Measurements from ENCODE around the gene NUP62. TPM values are rescaled to one million over a fixed set of nuclear protein-coding genes. Genes with fewer than 3 reads are reported as not detected.

The NUP62 gene
- total RNA-seq, 1 donor from 2014 or later, result 61.1 TPM

- DNase-seq (ENCODE audit: low read depth), result no peak
- TF ChIP-seq, protein P1, sequence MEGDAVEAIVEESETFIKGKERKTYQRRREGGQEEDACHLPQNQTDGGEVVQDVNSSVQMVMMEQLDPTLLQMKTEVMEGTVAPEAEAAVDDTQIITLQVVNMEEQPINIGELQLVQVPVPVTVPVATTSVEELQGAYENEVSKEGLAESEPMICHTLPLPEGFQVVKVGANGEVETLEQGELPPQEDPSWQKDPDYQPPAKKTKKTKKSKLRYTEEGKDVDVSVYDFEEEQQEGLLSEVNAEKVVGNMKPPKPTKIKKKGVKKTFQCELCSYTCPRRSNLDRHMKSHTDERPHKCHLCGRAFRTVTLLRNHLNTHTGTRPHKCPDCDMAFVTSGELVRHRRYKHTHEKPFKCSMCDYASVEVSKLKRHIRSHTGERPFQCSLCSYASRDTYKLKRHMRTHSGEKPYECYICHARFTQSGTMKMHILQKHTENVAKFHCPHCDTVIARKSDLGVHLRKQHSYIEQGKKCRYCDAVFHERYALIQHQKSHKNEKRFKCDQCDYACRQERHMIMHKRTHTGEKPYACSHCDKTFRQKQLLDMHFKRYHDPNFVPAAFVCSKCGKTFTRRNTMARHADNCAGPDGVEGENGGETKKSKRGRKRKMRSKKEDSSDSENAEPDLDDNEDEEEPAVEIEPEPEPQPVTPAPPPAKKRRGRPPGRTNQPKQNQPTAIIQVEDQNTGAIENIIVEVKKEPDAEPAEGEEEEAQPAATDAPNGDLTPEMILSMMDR (IDR thresholded peaks at IDR 0.05; ENCODE audit: insufficient read depth, low read length, poor library complexity, severe bottlenecking), result no peak
- no peak overlapping the region for H3K4me3 ChIP-seq (ENCODE audit: low read depth, low read length)
- peaks cover 9% of the 10 kb centered on the region for H3K36me3 ChIP-seq (ENCODE audit: control insufficient read depth, insufficient read depth, low read length)
- H3K27me3 ChIP-seq (ENCODE audit: control insufficient read depth, insufficient read depth, low read length), result no peaks in the 10 kb centered on the region
These were observed 49.0 kb downstream of the NUP62 start for GRCh38 chr19:49880162-49880869.

DNA sequence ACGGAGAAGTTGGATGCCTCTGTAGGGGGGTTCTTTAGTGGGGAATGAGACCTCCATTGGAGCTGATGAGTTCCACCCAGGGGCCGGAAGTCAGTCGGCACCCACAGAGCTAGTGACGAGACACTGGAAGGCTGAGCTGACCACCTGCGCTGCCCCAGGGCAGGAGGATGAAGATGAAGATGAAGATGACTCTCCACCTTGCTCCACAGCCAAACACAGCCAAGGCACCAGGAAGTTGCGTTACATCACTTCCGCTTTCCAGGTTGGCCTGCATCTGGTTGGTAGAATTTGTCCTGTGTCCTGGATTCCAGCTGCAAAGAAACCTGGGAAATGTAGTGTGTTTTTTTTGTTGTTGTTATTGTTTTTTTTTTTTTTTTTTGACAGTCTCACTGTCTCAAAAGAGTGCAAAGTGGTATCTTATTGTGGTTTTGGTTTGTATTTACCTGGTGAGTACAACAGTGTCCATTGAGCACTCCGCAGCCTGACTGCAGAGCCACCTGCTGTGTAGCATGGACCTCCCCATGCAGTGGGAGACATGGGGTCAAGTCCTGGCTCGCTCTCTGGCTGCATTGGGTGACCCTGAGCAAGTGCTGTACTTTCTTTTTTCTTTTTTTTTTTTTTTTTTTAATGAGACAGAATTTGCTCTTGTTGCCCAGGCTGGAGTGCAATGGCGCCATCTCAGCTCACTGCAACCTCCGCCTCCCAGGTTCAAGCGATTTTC, 49.9 kb downstream of the NUP62 start:
- TF ChIP-seq, protein P1 (IDR thresholded peaks at IDR 0.05; ENCODE audit: insufficient read depth, low read length, poor library complexity, severe bottlenecking), result no peak
- Histone ChIP-seq H3K27me3 (ENCODE audit: control insufficient read depth, insufficient read depth, low read length) (no peaks in the 10 kb centered on the region), H3K4me3 (ENCODE audit: low read depth, low read length) (no peak overlapping the region), H3K36me3 (ENCODE audit: control insufficient read depth, insufficient read depth, low read length) (peaks cover 9% of the 10 kb centered on the region)
- DNase-seq (ENCODE audit: low read depth), result no peak

GRCh38 chr19:49878744-49879070, 50.6 kb downstream of the NUP62 start:
- Histone ChIP-seq H3K27me3 (ENCODE audit: control insufficient read depth, insufficient read depth, low read length) (no peaks in the 10 kb centered on the region), H3K36me3 (ENCODE audit: control insufficient read depth, insufficient read depth, low read length) (peaks cover 7% of the 10 kb centered on the region), H3K4me3 (ENCODE audit: low read depth, low read length) (no peak overlapping the region)
- DNase-seq (ENCODE audit: low read depth), result no peak
- TF ChIP-seq, protein P1 (IDR thresholded peaks at IDR 0.05; ENCODE audit: insufficient read depth, low read length, poor library complexity, severe bottlenecking), result no peak

- peaks cover 6% of the 10 kb centered on the region for H3K36me3 ChIP-seq (ENCODE audit: control insufficient read depth, insufficient read depth, low read length)
- TF ChIP-seq, protein P1 (IDR thresholded peaks at IDR 0.05; ENCODE audit: insufficient read depth, low read length, poor library complexity, severe bottlenecking), result no peak
- H3K27me3 ChIP-seq (ENCODE audit: control insufficient read depth, insufficient read depth, low read length), result no peaks in the 10 kb centered on the region
- peak overlapping the region; percentile 81 for H3K4me3 ChIP-seq (ENCODE audit: low read depth, low read length)
- no peak for DNase-seq (ENCODE audit: low read depth)
These were observed 51.2 kb downstream of the NUP62 start for GRCh38 chr19:49877879-49878743.

GRCh38 chr19:49877020-49877878, 52.1 kb downstream of the NUP62 start, which contains the start of the genes AKT1S1 and TBC1D17:
Gene AKT1S1 (minus strand): TSS chr19:49877355. CDS start chr19:49873295, 4,060 bp downstream.
Gene TBC1D17 (plus strand): TSS chr19:49877702. CDS start chr19:49877724, 22 bp downstream.
- DNase-seq (ENCODE audit: low read depth), result peak; percentile 98
- Histone ChIP-seq H3K27me3 (ENCODE audit: control insufficient read depth, insufficient read depth, low read length) (no peaks in the 10 kb centered on the region), H3K36me3 (ENCODE audit: control insufficient read depth, insufficient read depth, low read length) (peaks cover 2% of the 10 kb centered on the region), H3K4me3 (ENCODE audit: low read depth, low read length) (peak within 1 kb of the TSS; percentile 98)
- TF ChIP-seq, protein P1 (IDR thresholded peaks at IDR 0.05; ENCODE audit: insufficient read depth, low read length, poor library complexity, severe bottlenecking), result no peak
